OCI-LY7 (cell line): ENCODE results near the gene GRK6.

Experiments
- CTCF ChIP-seq: fragments of 200-600 bp; sonication (generic); conservative IDR thresholded peaks from 2 replicates; pipeline ENCODE4 v1.5.1; 2014; ENCODE audit warnings: mild to moderate bottlenecking, antibody characterized with exemption, low read length, moderate library complexity, mixed read lengths
- EZH2phosphoT487 ChIP-seq: fragments of 200-600 bp; sonication (generic); IDR thresholded peaks from 2 replicates; pipeline ENCODE4 v1.6.1; 2018; ENCODE audit warnings: low read depth, borderline replicate concordance, mild to moderate bottlenecking, mixed run types, antibody characterized with exemption, low read length, moderate library complexity, mixed read lengths

- TF ChIP-seq CTCF (no peak), EZH2phosphoT487 (no peak)
Measured at GRCh38 chr5:177487144-177487543, 60.7 kb downstream of the GRK6 start.
